GM21447 (cell line): Measurements from ENCODE around the gene ZNF823.
"Not testable (repeated sequence)": the region's sequence is repeated elsewhere in the genome, so short reads cannot be mapped to it uniquely, and the experiment has no call there.

Experiments
- ATAC-seq: cut with Tn5 transposase; IDR thresholded peaks from one replicate; pipeline ENCODE4 v1.9.1; 2021; ENCODE audit not compliant: unreplicated experiment

Gene ZNF823

DNA sequence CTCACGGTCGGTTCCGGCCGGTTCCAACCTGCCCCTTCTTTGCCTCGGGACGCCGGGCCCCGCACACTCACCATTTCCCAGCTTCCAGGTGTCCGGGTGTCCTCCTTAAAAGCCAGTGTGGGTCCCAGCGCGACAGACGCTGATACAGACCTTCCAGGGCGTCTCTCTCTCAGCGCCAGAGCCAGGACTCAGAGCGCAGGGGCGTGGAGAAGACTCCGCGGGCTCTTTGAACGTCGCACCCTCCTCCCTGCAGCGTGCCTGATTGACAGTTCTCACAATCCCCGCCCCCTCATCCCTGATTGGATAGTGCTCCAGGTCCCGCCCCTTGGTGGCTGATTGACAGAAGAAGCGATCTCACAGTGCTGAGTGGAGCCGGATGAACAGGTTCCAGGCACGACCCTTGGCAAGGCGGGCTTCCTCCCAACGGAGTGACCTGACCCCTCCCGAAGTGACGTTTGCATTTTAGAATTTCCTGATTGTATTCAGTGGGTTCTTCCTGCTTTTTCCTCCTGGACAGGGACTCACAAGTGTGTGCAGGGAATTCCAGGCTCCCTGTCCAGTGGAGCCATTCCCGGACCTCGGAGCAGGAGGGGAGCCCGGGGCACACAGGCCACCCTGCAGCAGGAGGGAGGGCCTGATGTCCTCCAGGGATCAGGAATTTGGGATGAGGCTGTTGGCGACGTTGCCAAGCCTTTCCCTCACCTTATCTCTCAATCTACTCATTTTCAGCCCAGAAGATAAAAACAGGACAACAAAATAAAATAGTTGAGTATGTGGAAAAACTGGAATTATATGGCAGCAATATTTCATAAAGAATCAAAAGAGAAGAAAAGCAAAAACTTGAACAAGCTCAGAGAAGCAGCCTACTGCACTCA, at the start of gene ZNF823:
Gene ZNF823 (minus strand): TSS at position 201 of the 875 bp plus-strand sequence. CDS start 127 bp downstream, at position 74.
- ATAC-seq: peak; percentile 94

DNA sequence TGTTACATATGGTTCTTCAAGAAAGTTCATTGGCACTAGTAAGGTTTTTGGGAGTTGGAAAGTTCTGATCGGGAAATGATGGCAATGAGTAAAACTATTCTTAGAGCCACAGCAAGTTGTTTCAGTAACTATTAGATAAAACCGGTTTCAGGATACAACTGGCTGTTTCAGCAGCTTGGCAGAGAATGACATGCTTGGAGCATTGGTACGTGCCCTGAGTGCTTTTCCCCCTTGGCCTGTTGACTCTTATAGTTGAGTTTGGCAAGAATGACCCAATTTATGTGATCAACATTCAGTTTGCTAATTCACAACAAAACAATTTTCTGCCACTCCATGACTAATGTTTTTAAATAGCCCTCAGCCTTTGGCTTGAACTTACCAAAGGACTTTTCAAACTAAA, 48.8 kb upstream of the ZNF823 start:
- ATAC-seq: no peak

DNA sequence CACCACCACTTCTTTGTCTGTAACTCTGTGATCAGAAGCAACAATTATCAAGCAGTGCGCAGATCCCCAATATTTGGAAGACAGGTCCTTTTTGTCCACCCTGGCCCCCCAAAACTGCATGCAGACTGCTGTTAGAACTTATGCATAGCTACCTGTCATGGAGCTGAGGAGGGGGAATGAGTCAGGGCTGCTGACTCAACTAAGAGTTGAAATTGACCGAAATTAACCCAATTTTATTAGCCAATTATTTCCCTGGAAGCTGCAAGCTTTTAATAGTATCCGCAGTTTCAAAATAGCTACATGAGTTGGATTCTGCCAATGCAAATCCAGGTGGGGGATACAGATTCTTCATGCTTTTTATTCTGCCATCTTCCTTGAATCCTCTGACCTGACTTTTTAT, 45.6 kb upstream of the ZNF823 start:
- no peak for ATAC-seq

DNA sequence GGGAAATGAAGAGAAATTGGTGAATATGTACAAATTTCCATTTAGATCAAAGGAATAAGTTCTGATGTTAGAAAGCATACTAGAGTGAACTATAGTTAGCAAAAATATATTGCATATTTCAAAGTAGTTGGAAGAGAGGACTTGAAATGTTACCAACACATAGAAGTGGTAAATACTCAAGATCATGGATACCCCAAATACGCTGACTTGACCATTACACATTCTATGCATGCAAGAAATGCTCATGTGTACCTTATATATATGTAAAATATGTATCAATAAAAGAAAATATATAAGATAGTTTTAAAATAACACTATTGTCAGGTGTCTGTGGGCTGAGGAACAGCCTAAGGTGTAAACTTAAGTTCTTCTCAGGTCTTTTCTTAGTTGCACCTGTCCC, 45.0 kb upstream of the ZNF823 start:
- ATAC-seq: no peak

DNA sequence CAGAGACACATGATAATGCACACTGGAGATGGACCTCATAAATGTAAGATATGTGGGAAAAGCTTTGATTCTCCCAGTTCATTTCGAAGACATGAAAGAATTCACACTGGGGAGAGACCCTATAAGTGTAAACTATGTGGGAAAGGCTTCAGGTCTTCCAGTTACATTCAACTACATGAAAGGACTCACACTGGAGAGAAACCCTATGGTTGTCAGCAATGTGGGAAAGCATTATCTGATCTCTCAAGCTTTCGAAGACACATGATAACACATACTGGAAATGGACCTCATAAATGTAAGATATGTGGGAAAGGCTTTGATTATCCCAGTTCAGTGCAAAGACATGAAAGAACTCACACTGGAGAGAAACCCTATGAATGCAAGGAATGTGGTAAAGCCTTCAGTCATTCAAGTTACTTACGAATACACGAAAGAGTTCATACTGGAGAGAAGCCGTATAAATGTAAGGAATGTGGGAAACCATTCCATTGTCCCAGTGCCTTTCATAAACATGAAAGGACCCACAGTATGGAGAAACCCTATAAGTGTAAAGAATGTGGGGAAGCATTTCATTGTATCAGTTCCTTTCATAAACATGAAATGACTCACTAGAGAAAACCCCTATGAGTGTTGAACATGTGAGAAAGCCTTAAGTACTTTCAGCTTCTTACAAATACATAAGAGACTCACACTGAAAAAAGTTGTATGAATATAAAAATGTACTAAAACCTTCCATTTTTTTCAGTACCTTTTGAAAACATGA, 42.7 kb upstream of the ZNF823 start:
- ATAC-seq: no peak

DNA sequence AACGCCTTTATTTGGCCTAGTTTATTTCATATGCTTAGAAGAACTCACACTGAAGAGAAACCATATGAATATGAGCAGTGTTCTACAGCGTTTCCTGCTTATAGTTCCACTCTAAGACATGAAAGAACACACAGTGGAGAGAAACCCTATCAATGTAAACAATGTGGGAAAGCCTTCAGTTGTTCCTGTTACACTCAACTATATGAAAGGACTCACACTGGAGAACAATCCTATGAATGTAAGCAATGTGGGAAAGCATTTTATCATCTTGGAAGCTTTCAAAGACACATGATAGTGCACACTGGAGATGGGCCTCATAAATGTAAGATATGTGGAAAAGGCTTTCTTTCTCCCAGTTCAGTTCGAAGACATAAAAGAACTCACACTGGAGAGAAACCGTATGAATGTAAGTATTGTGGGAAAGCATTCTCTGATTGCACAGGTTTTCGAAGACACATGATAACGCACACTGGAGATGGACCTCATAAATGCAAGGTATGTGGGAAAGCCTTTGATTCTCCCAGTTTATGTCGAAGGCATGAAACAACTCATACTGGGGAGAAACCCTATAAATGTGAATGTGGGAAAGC, 41.8 kb upstream of the ZNF823 start:
- no peak for ATAC-seq

DNA sequence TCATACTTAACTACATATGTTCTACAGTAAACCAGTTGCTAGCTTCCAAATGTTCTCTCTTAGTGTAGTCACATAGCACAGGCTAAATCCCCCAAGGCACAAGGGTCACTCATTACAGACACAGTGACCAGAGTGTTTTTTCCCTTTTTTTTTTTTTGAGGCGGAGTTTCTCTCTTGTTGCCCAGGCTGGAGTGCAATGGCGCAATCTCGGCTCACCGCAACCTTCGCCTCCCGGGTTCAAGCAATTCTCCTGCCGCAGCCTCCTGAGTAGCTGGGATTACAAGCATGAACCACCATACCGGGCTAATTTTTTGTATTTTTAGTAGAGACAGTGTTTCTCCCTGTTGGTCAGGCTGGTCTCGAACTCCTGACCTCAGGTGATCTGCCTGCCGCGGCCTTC, 37.9 kb upstream of the ZNF823 start:
- not testable (repeated sequence) for ATAC-seq

DNA sequence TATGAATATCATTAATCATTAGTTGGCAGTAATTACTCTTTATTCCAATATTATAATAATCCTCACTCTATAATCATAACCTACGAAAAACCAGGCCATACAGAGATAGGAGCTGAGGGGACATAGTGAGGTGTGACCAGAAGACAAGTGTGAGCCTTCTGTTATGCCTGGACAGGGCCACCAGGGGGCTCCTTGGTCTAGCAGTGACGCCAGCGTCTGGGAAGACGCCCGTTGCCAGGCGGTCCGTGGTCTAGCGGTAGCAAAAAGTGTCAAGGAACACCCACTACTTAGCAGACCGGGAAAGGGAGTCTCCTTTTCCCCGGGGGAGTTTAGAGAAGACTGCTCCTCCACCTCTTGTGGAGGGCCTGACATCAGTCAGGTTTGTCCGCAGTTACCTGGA, 32.8 kb upstream of the ZNF823 start:
- not testable (repeated sequence) for ATAC-seq

DNA sequence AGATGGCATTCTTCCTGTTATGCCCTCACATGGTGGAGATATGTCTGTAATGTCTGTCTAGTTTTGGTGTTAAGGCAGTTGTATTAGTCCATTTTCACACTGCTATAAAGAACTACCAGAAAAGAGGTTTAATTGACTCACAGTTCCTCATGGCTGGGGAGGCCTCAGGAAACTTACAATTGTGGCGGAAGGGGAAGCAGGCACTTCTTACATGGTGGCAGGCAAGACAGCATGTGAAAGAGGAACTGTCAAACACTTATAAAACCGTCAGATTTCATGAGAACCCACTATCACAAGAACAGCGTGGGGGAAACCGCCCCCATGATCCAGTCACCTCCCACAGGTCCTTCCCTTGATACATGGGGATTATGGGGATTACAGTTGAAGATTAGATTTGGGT, 31.2 kb upstream of the ZNF823 start:
- no peak for ATAC-seq

DNA sequence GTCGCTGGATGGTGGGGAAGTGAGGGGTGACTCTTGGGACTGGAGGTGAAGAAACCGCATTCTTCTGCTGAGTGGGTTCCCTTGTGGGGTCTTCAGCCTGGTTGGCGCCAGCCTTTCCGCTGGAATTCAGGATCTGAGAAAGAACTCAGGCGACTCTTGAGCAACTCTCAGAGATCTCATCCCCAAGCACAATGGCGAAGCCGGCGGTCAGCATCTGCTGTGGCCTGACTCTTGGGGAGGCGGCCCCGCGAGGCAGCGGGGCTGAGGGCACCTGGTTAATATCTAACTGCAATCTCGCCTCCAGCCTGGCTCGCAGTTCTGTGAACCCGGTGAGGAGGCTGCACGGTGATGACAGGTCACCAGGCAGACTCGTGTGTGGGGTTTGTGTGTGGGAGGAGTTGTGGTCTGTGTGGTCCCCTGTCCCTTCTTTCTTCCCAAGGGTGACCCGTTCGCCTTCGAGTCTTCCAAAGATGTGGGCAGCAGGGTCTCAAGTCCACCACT, 28.9 kb upstream of the ZNF823 start:
- ATAC-seq: peak; percentile 28

DNA sequence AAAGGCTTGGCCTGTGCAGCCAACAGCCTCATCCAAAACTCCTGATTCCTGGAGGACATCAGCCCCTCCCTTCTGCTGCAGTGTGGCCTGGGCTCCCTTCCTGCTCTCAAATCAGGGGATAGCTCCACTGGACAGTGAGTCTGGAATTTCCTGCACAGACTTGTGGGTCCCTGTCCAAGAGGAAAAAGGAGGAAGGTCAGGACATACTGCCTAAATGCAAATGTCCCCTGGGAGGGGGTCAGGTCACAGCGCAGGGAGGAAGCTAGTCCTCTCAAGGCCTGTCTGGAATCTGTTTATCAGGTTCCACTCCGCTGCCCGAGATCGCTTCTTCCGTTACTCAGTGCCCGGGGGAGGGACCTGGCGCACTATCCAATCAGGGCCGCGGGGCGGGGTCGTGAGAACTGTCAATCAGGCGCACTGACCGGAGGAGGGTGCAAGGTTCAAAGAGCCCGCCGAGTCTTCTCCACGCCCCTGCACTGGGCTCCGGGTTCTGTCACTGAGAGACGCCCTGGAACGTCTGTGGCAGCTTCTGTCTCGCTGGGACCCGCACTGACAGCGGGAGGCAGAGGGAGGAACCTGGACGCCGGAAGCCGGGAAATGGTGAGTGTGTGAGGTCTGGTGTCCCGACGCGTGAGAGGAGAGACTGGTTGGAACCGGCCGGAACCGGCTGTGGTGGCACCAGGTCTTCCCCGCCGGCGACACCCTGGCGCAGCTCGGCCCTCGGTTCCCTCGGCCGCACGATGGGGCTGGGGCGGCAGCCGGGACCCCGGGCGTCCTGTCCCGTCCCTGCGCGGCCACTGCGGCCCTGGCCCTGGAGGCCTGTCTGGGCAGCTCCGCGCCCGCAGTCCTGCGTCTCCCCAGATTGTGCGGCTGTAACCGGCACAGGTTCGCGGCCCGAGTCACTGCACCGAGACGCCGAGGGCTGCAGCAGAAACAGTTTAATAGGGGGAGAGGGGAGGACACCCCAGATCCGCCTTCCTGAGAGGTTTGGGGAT, 28.1 kb upstream of the ZNF823 start, which contains the start of gene ZNF441:
Gene ZNF441 (plus strand): TSS at position 404 of the 995 bp plus-strand sequence. CDS start 194 bp downstream, at position 598.
- peak; percentile 96 for ATAC-seq

DNA sequence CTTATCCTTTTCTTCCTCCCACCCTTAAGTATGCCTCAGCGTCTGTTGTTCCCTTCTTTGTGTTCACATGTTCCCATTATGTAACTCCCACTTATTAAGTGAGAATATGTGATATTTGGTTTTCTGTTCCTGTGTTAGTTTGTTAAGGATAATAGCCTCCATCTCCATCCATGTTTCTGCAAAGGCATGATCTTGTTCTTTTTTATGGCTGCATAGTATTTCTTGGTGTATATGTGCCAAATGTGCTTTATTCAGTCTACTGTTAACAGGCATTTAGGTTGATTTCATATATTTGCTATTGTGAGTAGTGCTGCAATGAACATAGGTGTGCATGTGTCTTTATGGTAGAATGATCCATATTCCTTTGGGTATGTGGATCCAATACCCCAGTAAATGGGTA, 24.9 kb upstream of the ZNF823 start:
- ATAC-seq: no peak

DNA sequence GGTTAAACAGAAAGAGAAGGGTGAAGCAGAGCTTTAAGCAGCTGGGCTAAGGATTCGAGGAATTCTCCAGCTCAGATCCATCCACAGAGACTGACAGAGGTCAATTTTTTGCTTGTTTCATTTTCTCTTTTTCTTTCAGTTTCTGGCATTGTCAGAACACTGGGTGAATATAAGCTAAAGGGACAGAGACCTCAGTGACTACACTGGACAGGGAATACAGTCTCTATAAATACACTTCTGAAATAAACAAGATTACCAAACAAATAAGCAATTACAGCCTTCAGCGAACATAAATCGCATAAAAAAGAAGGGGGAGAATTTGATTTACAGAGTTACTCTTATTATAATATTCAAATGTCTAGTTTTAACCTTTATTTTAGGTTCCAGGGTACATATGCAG, 24.4 kb upstream of the ZNF823 start:
- ATAC-seq: no peak

DNA sequence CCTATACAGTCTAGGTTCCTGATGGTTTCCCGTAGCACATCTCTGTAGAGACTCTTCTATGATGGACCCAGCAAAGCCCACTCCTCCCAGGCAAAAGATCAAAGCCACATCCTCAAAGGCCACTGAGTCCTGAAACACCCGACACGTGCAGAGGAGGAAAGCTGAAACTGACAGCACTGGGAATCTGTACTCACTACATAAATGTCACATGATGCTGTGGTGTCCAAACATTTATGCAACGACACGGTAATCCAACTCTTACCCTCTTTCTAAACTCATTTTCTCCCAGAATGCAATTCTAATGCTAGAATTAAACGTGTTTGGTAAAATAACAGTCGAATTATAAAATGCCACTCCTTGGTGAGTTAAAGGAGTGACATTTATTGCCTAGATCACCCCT, 21.1 kb upstream of the ZNF823 start:
- ATAC-seq: no peak

DNA sequence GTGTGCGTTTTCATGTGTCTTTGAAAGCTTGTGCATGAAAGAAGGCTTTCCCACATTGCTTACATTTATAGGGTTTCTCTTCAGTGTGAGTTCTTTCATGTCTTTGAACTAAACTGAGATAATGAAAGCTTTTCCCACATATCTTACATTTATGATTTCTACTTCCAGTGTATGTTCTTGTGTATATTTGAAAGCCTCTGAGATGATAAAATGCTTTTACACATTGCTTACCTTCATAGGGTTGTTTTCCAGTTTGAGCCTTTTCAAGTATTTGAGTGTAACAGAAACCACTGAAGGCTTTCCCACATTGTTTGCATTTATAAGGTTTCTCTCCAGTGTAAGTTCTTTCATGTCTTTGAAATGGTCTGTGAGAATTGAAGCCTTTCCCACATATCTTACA, 18.2 kb upstream of the ZNF823 start:
- no peak for ATAC-seq

DNA sequence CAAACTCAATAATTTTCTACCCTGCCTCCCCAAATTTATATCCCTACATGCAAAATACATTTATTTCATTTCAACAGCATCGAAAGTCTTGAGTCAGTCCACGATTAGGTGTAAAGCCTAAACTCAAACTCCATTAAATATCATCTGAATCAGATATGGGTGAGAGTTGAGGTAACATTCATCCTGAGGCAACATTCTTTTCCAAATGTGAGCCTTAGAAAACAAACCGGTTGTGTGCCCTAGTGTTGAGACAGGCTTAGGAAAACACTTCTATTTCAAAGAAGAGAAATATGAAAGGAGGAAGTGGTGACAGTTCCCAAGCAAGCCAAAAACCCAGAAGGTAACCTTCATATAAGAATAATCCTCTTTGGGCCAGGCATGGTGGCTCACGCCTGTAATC, 15.9 kb upstream of the ZNF823 start:
- ATAC-seq: no peak

DNA sequence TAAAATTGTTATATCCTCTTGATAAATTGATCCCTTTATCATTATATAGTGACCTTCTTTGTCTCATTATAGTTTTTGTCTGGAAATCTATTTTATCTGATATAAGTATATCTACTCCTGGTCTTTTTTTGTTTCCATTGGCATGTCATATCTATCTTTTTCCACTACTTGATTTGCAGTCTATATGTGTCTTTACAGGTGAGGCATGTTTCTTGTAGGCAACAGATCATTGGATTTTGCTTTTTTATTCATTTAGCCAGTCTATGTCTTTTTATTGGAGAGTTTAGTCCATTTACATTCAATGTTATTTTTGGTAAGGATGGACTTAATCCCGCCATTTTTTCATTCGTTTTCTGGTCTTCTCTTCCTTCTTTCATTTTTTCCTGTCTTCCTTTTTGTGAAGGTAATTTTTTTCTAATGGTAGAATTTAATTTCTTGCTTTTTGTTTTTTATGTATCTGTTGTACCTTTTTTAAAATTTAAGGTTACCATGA, 13.5 kb upstream of the ZNF823 start:
- no peak for ATAC-seq

DNA sequence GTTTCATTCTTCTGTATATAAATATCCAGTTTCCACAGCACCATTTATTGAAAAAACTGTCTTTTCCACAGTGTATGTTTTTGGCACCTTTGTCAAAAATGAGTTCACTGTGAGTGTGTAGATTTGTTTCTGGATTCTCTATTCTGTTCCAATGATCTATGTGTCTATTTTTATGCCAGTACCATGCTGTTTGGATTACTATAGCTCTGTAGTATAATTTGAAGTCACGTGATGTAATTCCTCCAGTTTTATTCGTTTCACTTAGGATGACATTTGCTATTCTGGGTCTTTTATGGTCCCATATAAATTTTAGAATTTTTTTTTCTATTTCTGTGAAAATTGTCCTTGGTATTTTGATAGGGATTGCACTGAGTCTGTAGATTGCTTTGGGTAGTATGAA, 11.0 kb upstream of the ZNF823 start:
- ATAC-seq: no peak

DNA sequence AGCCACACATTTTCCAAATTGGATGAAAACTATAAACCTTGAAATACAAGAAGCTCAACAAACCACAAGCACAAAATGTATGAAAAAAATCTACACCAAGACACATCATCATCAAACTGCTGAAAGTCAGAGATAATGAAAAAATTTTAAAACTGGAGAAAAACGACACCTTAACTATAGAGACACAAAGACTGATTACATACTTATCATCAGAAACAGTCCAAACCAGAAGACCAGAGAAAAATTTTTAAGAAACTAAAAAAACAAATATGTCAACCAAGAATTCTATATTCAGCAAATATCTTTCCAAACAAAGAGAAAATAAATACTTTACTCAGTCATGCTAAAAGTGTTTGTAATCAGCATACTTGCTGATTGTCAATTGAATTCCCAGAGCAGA, 8.5 kb upstream of the ZNF823 start:
- no peak for ATAC-seq

DNA sequence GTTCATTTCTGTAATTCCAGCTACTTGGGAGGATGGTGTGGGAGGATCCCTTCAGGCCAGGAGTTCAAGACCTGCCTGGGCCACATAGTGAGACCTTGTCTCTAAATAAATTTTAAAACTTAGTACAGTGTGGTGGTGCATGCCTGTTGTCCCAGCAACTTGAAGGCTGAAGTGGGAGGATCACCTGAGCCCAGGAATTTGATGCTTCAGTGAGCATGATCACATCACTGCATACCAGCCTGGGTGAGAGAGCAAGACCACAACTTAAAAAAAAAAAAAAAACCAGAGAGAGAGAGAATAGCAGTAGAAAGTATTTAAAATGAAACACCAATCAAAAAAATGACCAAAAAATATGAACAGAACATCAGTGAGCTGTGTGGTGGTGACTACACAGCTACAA, 7.1 kb upstream of the ZNF823 start:
- no peak for ATAC-seq
